Measurements from ENCODE around the gene CEP89. TPM values are rescaled to one million over a fixed set of nuclear protein-coding genes. Genes with fewer than 3 reads are reported as not detected.

CEP89 gene
- total RNA-seq, 2 donors from 2014 or later = 35.6 to 40.4 TPM

DNA sequence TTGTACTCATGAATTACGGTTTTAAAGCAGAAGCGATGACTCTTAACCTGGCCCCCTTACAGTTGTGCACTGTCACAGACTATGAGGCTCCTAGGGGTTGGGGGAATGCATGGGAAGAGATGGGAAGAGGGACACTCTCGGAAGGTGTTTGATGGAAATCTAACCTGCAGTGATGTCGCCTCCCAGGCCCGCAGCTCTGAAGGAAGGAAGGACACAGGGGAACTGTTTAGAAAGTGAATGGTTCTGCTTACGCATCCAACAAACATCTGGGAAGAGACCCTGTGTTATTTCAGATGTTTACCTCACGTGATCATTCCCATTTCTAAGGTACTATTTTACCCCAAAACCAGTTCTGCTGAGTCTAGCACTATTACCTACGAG lies 54.2 kb downstream of the CEP89 start:
- no peak overlapping the region for H3K9ac ChIP-seq (ENCODE audit: extremely low read depth, low read length, poor library complexity, severe bottlenecking)
- H3K27me3 ChIP-seq (ENCODE audit: control insufficient read depth, insufficient read depth, low read length, poor library complexity, severe bottlenecking) = no peaks in the 10 kb centered on the region
- 92 to 100% methylated on average over 4 to 8 of the region's 8 CpGs for WGBS, 2 experiments (ENCODE audit: insufficient coverage in 1 of 2, insufficient read length in 1 of 2)
- Mint-ChIP-seq H3K4me1 (no peaks in the 10 kb centered on the region), H3K4me3 (no peak overlapping the region), H3K27ac (peak overlapping the region; percentile 76), H3K36me3 (ENCODE audit: low read depth) (peaks cover 35% of the 10 kb centered on the region), H3K9me3 (no peaks in the 10 kb centered on the region), H3K27me3 (ENCODE audit: insufficient read depth) (no peaks in the 10 kb centered on the region)
- DNase-seq = no peak
- no peaks in the 10 kb centered on the region for H3K9me3 ChIP-seq (ENCODE audit: control insufficient read depth, low read length)
- no peaks in the 10 kb centered on the region for H3K4me1 ChIP-seq (ENCODE audit: control insufficient read depth, insufficient read depth, low read length)
- H3K27ac ChIP-seq (ENCODE audit: low read depth, low read length) = no peak overlapping the region
- H3K36me3 ChIP-seq (ENCODE audit: control insufficient read depth, insufficient read depth, low read length) = peaks cover 19% of the 10 kb centered on the region
- no peak overlapping the region for H3K4me3 ChIP-seq (ENCODE audit: low read length)
- TF ChIP-seq, protein P1, sequence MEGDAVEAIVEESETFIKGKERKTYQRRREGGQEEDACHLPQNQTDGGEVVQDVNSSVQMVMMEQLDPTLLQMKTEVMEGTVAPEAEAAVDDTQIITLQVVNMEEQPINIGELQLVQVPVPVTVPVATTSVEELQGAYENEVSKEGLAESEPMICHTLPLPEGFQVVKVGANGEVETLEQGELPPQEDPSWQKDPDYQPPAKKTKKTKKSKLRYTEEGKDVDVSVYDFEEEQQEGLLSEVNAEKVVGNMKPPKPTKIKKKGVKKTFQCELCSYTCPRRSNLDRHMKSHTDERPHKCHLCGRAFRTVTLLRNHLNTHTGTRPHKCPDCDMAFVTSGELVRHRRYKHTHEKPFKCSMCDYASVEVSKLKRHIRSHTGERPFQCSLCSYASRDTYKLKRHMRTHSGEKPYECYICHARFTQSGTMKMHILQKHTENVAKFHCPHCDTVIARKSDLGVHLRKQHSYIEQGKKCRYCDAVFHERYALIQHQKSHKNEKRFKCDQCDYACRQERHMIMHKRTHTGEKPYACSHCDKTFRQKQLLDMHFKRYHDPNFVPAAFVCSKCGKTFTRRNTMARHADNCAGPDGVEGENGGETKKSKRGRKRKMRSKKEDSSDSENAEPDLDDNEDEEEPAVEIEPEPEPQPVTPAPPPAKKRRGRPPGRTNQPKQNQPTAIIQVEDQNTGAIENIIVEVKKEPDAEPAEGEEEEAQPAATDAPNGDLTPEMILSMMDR (conservative IDR thresholded peaks at IDR 0.05) = no peak

DNA sequence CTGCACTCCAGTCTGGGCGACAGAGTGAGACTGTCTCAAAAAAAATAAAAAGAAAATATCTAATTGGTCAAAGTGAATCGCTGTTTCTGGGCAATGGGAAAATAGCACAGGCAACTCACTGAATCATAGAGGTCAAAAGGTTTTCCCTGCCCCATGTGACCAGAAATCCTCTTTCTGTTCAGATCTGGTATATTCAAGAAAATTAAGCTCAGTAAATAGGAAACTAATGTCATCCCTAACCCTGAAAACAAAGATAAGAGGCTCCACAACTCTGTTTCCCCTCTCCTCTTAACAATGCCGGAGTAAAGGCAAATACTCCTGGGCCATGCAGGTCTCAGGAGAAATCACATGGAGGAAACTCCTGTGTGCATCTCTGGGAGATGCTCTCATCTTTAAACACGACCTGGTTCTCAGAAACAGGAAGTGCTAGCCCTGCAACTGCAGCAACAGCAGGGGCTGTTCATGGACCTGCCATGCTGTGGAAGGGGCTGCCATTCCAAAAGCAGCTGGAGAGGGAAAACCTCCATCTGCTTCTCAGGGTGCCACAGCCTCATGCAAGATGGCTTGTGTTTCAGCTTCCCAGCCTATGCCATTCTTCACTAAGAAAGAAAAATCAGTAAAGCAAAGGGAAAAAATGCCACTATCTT lies 54.7 kb downstream of the CEP89 start:
- H3K27me3 Mint-ChIP-seq (ENCODE audit: insufficient read depth) = no peaks in the 10 kb centered on the region
- no peaks in the 10 kb centered on the region for H3K27me3 ChIP-seq (ENCODE audit: control insufficient read depth, insufficient read depth, low read length, poor library complexity, severe bottlenecking)
- H3K4me3 Mint-ChIP-seq = no peak overlapping the region
- no peaks in the 10 kb centered on the region for H3K9me3 Mint-ChIP-seq
- H3K9me3 ChIP-seq (ENCODE audit: control insufficient read depth, low read length) = no peaks in the 10 kb centered on the region
- WGBS, 2 experiments (ENCODE audit: insufficient coverage in 1 of 2, insufficient read length in 1 of 2) = 68 to 88% methylated on average over 3 to 4 of the region's 4 CpGs
- no peak overlapping the region for H3K9ac ChIP-seq (ENCODE audit: extremely low read depth, low read length, poor library complexity, severe bottlenecking)
- DNase-seq = no peak
- H3K27ac ChIP-seq (ENCODE audit: low read depth, low read length) = no peak overlapping the region
- H3K36me3 ChIP-seq (ENCODE audit: control insufficient read depth, insufficient read depth, low read length) = peaks cover 19% of the 10 kb centered on the region
- H3K27ac Mint-ChIP-seq = peak overlapping the region; percentile 30
- no peaks in the 10 kb centered on the region for H3K4me1 ChIP-seq (ENCODE audit: control insufficient read depth, insufficient read depth, low read length)
- H3K36me3 Mint-ChIP-seq (ENCODE audit: low read depth) = peaks cover 38% of the 10 kb centered on the region
- no peak overlapping the region for H3K4me3 ChIP-seq (ENCODE audit: low read length)
- TF ChIP-seq, protein P1 (conservative IDR thresholded peaks at IDR 0.05) = no peak
- no peaks in the 10 kb centered on the region for H3K4me1 Mint-ChIP-seq

DNA sequence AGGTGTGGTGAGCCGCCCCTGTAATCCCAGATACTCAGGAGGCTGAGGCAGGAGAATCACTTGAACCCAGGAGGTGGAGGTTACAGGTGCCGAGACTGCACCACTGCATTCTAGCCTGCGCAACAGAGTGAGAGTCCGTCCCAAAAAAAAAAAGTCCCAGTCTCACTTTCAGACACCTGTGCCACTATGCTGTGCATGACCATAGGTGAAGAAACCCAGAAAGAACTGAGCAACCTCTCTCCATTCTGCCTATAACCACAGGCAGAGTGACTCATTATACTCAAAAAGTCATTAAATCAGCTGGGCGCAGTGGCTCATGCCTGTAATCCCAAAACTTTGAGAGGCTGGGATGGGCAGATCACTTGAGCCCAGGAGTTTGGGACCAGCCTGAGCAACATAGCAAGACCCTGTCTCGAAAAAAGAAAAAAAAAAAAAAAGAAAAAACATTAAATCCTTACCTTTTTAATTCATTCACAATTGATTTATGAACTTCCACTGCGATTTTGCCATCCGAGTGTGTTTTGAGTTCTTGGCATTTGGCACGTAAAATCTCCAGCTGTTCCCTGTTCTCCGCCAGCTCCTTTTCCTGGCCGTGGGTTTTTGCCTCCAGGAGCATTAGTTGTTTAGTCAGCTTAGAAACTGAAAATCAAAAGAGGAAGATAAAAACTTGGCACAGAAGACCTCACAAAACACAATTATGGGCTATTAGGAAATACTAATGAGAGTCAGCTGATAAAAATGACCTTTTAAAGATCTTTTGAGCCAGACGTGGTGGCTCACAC lies 56.7 kb downstream of the CEP89 start:
- H3K36me3 ChIP-seq (ENCODE audit: control insufficient read depth, insufficient read depth, low read length) = peaks cover 31% of the 10 kb centered on the region
- no peaks in the 10 kb centered on the region for H3K9me3 ChIP-seq (ENCODE audit: control insufficient read depth, low read length)
- Mint-ChIP-seq H3K36me3 (ENCODE audit: low read depth) (peaks cover 32% of the 10 kb centered on the region), H3K27me3 (ENCODE audit: insufficient read depth) (no peaks in the 10 kb centered on the region), H3K9me3 (no peaks in the 10 kb centered on the region), H3K4me1 (no peaks in the 10 kb centered on the region), H3K27ac (no peak overlapping the region), H3K4me3 (no peak overlapping the region)
- H3K4me3 ChIP-seq (ENCODE audit: low read length) = no peak overlapping the region
- no peak for DNase-seq
- TF ChIP-seq, protein P1 (conservative IDR thresholded peaks at IDR 0.05) = no peak
- no peaks in the 10 kb centered on the region for H3K4me1 ChIP-seq (ENCODE audit: control insufficient read depth, insufficient read depth, low read length)
- no peaks in the 10 kb centered on the region for H3K27me3 ChIP-seq (ENCODE audit: control insufficient read depth, insufficient read depth, low read length, poor library complexity, severe bottlenecking)
- no peak overlapping the region for H3K27ac ChIP-seq (ENCODE audit: low read depth, low read length)
- no peak overlapping the region for H3K9ac ChIP-seq (ENCODE audit: extremely low read depth, low read length, poor library complexity, severe bottlenecking)
- whole genome bisulfite sequencing, 2 experiments (ENCODE audit: insufficient coverage in 1 of 2, insufficient read length in 1 of 2) = 77 to 84% methylated on average over 9 to 11 of the region's 12 CpGs
